Omental fat pad (tissue), 4 donors: Measurements from ENCODE around the gene GOLIM4. TPM values are rescaled to one million over a fixed set of nuclear protein-coding genes. Genes with fewer than 3 reads are reported as not detected.

ENCODE experiments used
- ATAC-seq: fragments of 150-250 bp; one replicate; pipeline ENCODE4 v1.9.1; 2016; ENCODE audit warnings: mild to moderate bottlenecking, moderate library complexity; ENCODE audit not compliant: low FRiP score
- DNase-seq: peaks from one replicate; pipeline ENCODE4 v3.0.0-alpha.2; 2019; ENCODE audit warnings: low spot score
- CTCF ChIP-seq, 3 donors: fragments of 450-650 bp; IDR thresholded peaks; one replicate each; pipeline ENCODE4 v1.5.1; 2016 to 2017; ENCODE audit warnings: antibody characterized with exemption in 3 of 3, mild to moderate bottlenecking in 3 of 3, moderate library complexity in 2 of 3
- total RNA-seq, 4 donors: library from RNA; depleted of rRNA; stranded (reverse); fragments of >200 nt; gene quantifications; one replicate each; pipeline ENCODE4 v1.1.0, GENCODE V29; 2016

Gene GOLIM4
- total RNA-seq, 4 donors from 2014 or later = 30.3 to 46.2 (median 34.8) TPM

GRCh38 chr3:168077091-168077490 is 18.6 kb downstream of the GOLIM4 start:
- ATAC-seq (no peak), DNase-seq (no peak)
- TF ChIP-seq CTCF (IDR thresholded peaks at IDR 0.05) = no peak

- no peak for TF ChIP-seq CTCF (IDR thresholded peaks at IDR 0.05)
- ATAC-seq = no peak
- DNase-seq = no peak
Measured at GRCh38 chr3:168073842-168074605, 21.7 kb downstream of the GOLIM4 start.

- DNase-seq (no peak), ATAC-seq (no peak)
- TF ChIP-seq CTCF (IDR thresholded peaks at IDR 0.05) = no peak
Measured at GRCh38 chr3:168072323-168072650, 23.4 kb downstream of the GOLIM4 start.

DNA sequence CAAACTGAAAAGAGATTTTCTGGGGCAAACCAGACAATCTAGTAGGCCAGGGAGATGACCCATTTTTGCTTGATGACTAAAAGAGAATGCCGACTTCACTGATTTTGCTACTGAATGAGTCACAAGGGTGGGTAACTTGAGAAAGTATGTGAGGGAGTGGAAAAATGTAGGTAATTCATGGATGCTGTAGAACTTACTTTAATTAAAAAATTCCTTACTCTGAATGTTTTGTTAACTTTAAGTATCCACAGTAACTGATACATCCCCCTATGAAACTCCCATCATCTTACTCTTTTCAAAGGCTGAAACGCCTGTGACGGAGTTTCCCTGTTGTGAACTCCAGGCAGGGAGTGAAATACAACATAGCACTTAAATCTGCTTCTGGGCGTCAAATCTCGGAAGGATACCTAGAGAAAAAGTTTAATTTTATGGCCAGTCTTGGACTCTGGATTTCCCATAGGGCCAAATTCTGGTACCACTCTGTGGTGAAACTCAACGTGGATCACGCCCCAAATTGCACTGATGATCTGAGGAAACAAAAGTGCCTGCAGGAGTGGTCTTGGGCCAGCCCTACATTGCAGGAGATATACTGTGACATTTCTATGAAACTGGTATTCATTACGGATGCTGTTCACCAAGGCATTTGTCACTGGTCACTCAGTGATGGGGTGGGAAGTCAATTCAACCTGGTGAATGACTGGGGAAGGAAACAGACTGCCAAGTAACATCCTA is 24.0 kb downstream of the GOLIM4 start:
- DNase-seq = no peak
- no peak for TF ChIP-seq CTCF (IDR thresholded peaks at IDR 0.05)

GRCh38 chr3:168070919-168071318 is 24.8 kb downstream of the GOLIM4 start:
- no peak for ATAC-seq
- TF ChIP-seq CTCF (IDR thresholded peaks at IDR 0.05) = no peak
- DNase-seq = no peak

More for the DNA sequence above, 24.0 kb downstream of the GOLIM4 start:
- ATAC-seq = peak; percentile 95

- ATAC-seq = no peak
- DNase-seq = no peak
- TF ChIP-seq CTCF (IDR thresholded peaks at IDR 0.05) = no peak
Measured at GRCh38 chr3:168068346-168068745, 27.4 kb downstream of the GOLIM4 start.

DNA sequence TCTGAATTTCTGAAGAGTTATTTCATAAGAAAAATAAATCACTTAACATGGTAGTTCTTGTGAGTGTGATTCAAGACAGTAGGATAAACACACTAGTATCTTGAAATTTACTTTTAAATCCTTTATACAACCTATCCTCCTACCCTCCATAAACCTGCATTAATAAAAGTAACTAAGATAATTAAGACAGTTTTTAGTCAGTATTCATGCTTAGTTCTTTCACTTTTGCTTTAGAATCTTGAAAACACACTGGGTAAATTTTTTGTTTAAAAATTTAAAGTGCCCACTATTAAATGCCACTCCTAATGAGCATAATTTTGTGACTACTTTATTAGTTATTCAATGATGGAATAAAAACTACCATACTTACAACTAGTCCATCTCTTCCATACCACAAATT is 28.8 kb downstream of the GOLIM4 start:
- ATAC-seq (no peak), DNase-seq (no peak)
- TF ChIP-seq CTCF (IDR thresholded peaks at IDR 0.05) = no peak
